Neural cell (in vitro differentiated cells): ENCODE data around the gene OR1K1.

Source experiments
- EP300 ChIP-seq: fragments of 450-650 bp; conservative IDR thresholded peaks from 2 replicates; pipeline ENCODE4 v1.6.1; 2014; ENCODE audit warnings: antibody characterized with exemption, mild to moderate bottlenecking, moderate library complexity; ENCODE audit not compliant: poor library complexity, severe bottlenecking
- RAD21 ChIP-seq: fragments of 450-650 bp; conservative IDR thresholded peaks from 2 replicates; pipeline ENCODE4 v1.6.1; 2014; ENCODE audit warnings: antibody characterized with exemption, mild to moderate bottlenecking, moderate library complexity
- TF ChIP-seq, protein P1 (sequence below): fragments of 450-650 bp; IDR thresholded peaks from 2 replicates; pipeline ENCODE4 v1.5.1; 2014; ENCODE audit warnings: antibody characterized with exemption, mild to moderate bottlenecking, moderate library complexity; ENCODE audit not compliant: poor library complexity, severe bottlenecking

- no peak for TF ChIP-seq EP300
- TF ChIP-seq RAD21: no peak
- TF ChIP-seq, protein P1, sequence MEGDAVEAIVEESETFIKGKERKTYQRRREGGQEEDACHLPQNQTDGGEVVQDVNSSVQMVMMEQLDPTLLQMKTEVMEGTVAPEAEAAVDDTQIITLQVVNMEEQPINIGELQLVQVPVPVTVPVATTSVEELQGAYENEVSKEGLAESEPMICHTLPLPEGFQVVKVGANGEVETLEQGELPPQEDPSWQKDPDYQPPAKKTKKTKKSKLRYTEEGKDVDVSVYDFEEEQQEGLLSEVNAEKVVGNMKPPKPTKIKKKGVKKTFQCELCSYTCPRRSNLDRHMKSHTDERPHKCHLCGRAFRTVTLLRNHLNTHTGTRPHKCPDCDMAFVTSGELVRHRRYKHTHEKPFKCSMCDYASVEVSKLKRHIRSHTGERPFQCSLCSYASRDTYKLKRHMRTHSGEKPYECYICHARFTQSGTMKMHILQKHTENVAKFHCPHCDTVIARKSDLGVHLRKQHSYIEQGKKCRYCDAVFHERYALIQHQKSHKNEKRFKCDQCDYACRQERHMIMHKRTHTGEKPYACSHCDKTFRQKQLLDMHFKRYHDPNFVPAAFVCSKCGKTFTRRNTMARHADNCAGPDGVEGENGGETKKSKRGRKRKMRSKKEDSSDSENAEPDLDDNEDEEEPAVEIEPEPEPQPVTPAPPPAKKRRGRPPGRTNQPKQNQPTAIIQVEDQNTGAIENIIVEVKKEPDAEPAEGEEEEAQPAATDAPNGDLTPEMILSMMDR: no peak
Measured at GRCh38 chr9:122808141-122808540, 8.2 kb downstream of the OR1K1 start.
